ENCODE data around the gene MESP2. TPM values are rescaled to one million over a fixed set of nuclear protein-coding genes. Genes with fewer than 3 reads are reported as not detected.

The MESP2 gene
- total RNA-seq, 2 experiments from 2014 or later: not detected

DNA sequence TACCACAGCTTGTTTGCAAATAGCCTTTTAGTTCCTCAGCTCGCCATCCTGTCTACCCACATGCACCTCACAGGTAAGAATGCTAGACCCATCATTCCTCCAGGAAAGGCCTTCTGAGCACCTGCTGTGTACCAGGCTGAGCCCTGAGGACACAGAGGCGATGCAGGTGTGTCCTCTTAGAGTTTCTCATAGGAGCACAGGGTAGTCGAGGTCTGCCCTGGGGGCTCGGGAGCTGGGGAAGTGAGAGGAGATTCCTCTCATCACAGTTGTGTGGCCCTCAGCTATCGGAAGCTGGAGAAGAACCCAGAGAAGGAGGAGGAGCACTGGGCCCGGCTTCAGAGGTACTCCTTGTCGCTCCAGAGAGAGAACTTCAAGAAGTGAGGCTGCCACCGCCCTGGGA lies 33.1 kb upstream of the MESP2 start:
- H3K4me3 ChIP-seq (ENCODE audit: low read length): no peak overlapping the region
- no peaks in the 10 kb centered on the region for H3K27me3 Mint-ChIP-seq
- H3K27me3 ChIP-seq (ENCODE audit: control insufficient read depth in 1 of 2, insufficient read depth in 2 of 2, low read length in 2 of 2): no peaks in the 10 kb centered on the region
- no peaks in the 10 kb centered on the region for H3K4me1 Mint-ChIP-seq (ENCODE audit: low read depth)
- no peak for TF ChIP-seq CTCF (IDR thresholded peaks at IDR 0.05)
- ATAC-seq (ENCODE audit: poor library complexity) (no peak), DNase-seq (no peak)
- no peaks in the 10 kb centered on the region for H3K36me3 Mint-ChIP-seq (ENCODE audit: low read depth)
- H3K9me3 Mint-ChIP-seq: no peaks in the 10 kb centered on the region
- CTCF ChIA-PET: no interaction called here
- intact Hi-C loops (cut with DNase I, micrococcal nuclease): loop anchor here in 1 of 2 experiments (5.0 to 10.0 kb wide), 2 partner anchors 329 to 542 kb away; no protein-coding TSS in a partner anchor
- H3K9me3 ChIP-seq (ENCODE audit: control insufficient read depth in 1 of 2, insufficient read depth in 1 of 2, low read length in 2 of 2): no peaks in the 10 kb centered on the region
- H3K4me1 ChIP-seq (ENCODE audit: insufficient read depth, low read length): peaks cover 3% of the 10 kb centered on the region
- H3K27ac Mint-ChIP-seq: no peak overlapping the region
- no peak overlapping the region for H3K4me3 Mint-ChIP-seq
- POLR2A ChIA-PET: no interaction called here
- H3K36me3 ChIP-seq (ENCODE audit: insufficient read depth, low read length): no peaks in the 10 kb centered on the region
- H3K27ac ChIP-seq (ENCODE audit: low read depth in 1 of 2, low read length in 2 of 2): no peak overlapping the region

DNA sequence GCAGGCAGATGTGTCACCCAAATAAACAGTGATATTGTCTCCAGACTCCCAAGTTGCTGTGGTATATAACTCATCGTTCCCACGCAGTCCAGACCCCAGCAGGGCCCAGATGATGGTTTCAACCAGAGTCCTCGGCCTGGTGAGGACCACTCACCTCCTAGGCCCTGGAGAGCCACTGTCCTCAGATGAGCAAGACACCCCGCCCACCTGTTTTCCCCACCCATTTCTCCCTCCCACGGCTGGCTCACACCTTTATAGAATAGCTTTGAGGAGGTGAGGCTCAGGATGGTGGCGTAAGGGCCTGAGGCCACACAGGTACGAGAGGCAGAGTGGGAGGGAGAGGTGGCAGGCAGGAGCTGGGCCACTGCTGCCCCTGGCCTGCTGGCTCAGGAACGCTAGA lies 32.5 kb upstream of the MESP2 start:
- POLR2A ChIA-PET: no interaction called here
- Histone ChIP-seq H3K36me3 (ENCODE audit: insufficient read depth, low read length) (no peaks in the 10 kb centered on the region), H3K9me3 (ENCODE audit: control insufficient read depth in 1 of 2, insufficient read depth in 1 of 2, low read length in 2 of 2) (no peaks in the 10 kb centered on the region), H3K4me1 (ENCODE audit: insufficient read depth, low read length) (peaks cover 3% of the 10 kb centered on the region), H3K27me3 (ENCODE audit: control insufficient read depth in 1 of 2, insufficient read depth in 2 of 2, low read length in 2 of 2) (no peaks in the 10 kb centered on the region), H3K4me3 (ENCODE audit: low read length) (no peak overlapping the region), H3K27ac (ENCODE audit: low read depth in 1 of 2, low read length in 2 of 2) (no peak overlapping the region)
- CTCF ChIA-PET: no interaction called here
- Mint-ChIP-seq H3K27me3 (no peaks in the 10 kb centered on the region), H3K36me3 (ENCODE audit: low read depth) (no peaks in the 10 kb centered on the region), H3K9me3 (no peaks in the 10 kb centered on the region), H3K4me1 (ENCODE audit: low read depth) (no peaks in the 10 kb centered on the region), H3K27ac (no peak overlapping the region), H3K4me3 (no peak overlapping the region)
- intact Hi-C loops (cut with DNase I, micrococcal nuclease): loop anchor here in 1 of 2 experiments (5.0 to 10.0 kb wide), 2 partner anchors 329 to 541 kb away; no protein-coding TSS in a partner anchor
- TF ChIP-seq CTCF (IDR thresholded peaks at IDR 0.05): no peak
- ATAC-seq (ENCODE audit: poor library complexity): no peak
- DNase-seq: no peak

GRCh38 chr15:89745131-89745530 lies 31.0 kb upstream of the MESP2 start:
- intact Hi-C loops (cut with DNase I, micrococcal nuclease): loop anchor here in 1 of 2 experiments (10.0 kb wide), 1 partner anchor 540 kb away; no protein-coding TSS in a partner anchor
- H3K4me3 Mint-ChIP-seq: no peak overlapping the region
- ChIA-PET POLR2A (no interaction called here), CTCF (no interaction called here)
- H3K4me1 Mint-ChIP-seq (ENCODE audit: low read depth): no peaks in the 10 kb centered on the region
- Histone ChIP-seq H3K36me3 (ENCODE audit: insufficient read depth, low read length) (no peaks in the 10 kb centered on the region), H3K27ac (ENCODE audit: low read depth in 1 of 2, low read length in 2 of 2) (no peak overlapping the region), H3K4me1 (ENCODE audit: insufficient read depth, low read length) (peaks cover 9% of the 10 kb centered on the region), H3K27me3 (ENCODE audit: control insufficient read depth in 1 of 2, insufficient read depth in 2 of 2, low read length in 2 of 2) (peaks cover 1 to 8% of the 10 kb centered on the region in 2 experiments), H3K9me3 (ENCODE audit: control insufficient read depth in 1 of 2, insufficient read depth in 1 of 2, low read length in 2 of 2) (no peaks in the 10 kb centered on the region), H3K4me3 (ENCODE audit: low read length) (no peak overlapping the region)
- ATAC-seq (ENCODE audit: poor library complexity) (no peak), DNase-seq (no peak)
- H3K36me3 Mint-ChIP-seq (ENCODE audit: low read depth): no peaks in the 10 kb centered on the region
- no peak for TF ChIP-seq CTCF (IDR thresholded peaks at IDR 0.05)
- no peaks in the 10 kb centered on the region for H3K9me3 Mint-ChIP-seq
- H3K27ac Mint-ChIP-seq: no peak overlapping the region
- no peaks in the 10 kb centered on the region for H3K27me3 Mint-ChIP-seq
